Caco-2 (cell line): ENCODE measurements around the gene PMPCA. TPM values are rescaled to one million over a fixed set of nuclear protein-coding genes. Genes with fewer than 3 reads are reported as not detected.

Experiments used
- BruUV-seq: library from RNA; stranded (reverse); fragments of 400-500 nt; replicated peaks from 2 replicates; lab custom pipeline; 2021; lab: Mats Ljungman, UMichigan
- CTCF ChIA-PET: fragments of 300-600 bp; sonication (Branson Sonifier 250); formaldehyde crosslinking; loops from one replicate; lab custom pipeline; 2022; ENCODE audit warnings: antibody characterized with exemption; lab: Charles Lee
- POLR2A ChIA-PET: fragments of 300-600 bp; sonication (Branson Sonifier 250); formaldehyde crosslinking; loops from one replicate; lab custom pipeline; 2022; ENCODE audit warnings: antibody characterized with exemption; lab: Charles Lee
- DNase-seq, 2 experiments: peaks; one replicate each; pipeline versions ENCODE4 v3.0.0 to v3.0.0-alpha.2; 2020 to 2022
- H3K27me3 ChIP-seq: replicated peaks from 2 replicates; pipeline ENCODE4 v1.6.0; 2011; ENCODE audit warnings: low read length; ENCODE audit not compliant: control insufficient read depth, insufficient read depth
- H3K36me3 ChIP-seq: 2 replicates; pipeline ENCODE4 v1.5.1; 2011; ENCODE audit warnings: low read length; ENCODE audit not compliant: control insufficient read depth, insufficient read depth
- H3K4me1 ChIP-seq: fragments of 250-450 bp; sonication (Bioruptor Pico); 2 replicates; pipeline ENCODE4 v1.5.1; 2020; ENCODE audit warnings: mild to moderate bottlenecking
- H3K4me3 ChIP-seq: 2 replicates; pipeline ENCODE4 v1.5.1; 2011; ENCODE audit warnings: low read depth, mild to moderate bottlenecking, control low read depth, low read length
- H3K9me3 ChIP-seq: fragments of 250-450 bp; sonication (Bioruptor Pico); 2 replicates; pipeline ENCODE4 v1.5.1; 2020; ENCODE audit warnings: mild to moderate bottlenecking, moderate library complexity
- H3K27ac Mint-ChIP-seq: one replicate; pipeline ENCODE4 v1.8.0; 2022; ENCODE audit warnings: mixed read lengths; ENCODE audit not compliant: unreplicated experiment
- H3K27me3 Mint-ChIP-seq: one replicate; pipeline ENCODE4 v1.8.0; 2022; ENCODE audit warnings: mixed read lengths; ENCODE audit not compliant: insufficient read depth, unreplicated experiment
- H3K36me3 Mint-ChIP-seq: one replicate; pipeline ENCODE4 v1.8.0; 2022; ENCODE audit warnings: mild to moderate bottlenecking, mixed read lengths; ENCODE audit not compliant: insufficient read depth, unreplicated experiment
- H3K4me1 Mint-ChIP-seq: one replicate; pipeline ENCODE4 v1.8.0; 2022; ENCODE audit warnings: low read depth, mixed read lengths; ENCODE audit not compliant: unreplicated experiment
- H3K4me3 Mint-ChIP-seq: one replicate; pipeline ENCODE4 v1.8.0; 2022; ENCODE audit warnings: mild to moderate bottlenecking, moderate library complexity, mixed read lengths; ENCODE audit not compliant: unreplicated experiment
- H3K9me3 Mint-ChIP-seq: one replicate; pipeline ENCODE4 v1.8.0; 2022; ENCODE audit warnings: mixed read lengths; ENCODE audit not compliant: unreplicated experiment
- CTCF ChIP-seq, 2 experiments: fragments of 200-600 bp in 1 of 2; IDR thresholded peaks; 1 replicate in 1 of 2; 2 replicates in 1 of 2; pipeline versions ENCODE4 v1.5.1 to v1.8.0; 2011 to 2022; ENCODE audit warnings: antibody characterized with exemption in 1 of 2, control low read depth in 1 of 2, inconsistent platforms in 1 of 2, low read depth in 1 of 2, low read length in 1 of 2, mild to moderate bottlenecking in 1 of 2, moderate library complexity in 1 of 2; ENCODE audit not compliant: insufficient read depth in 1 of 2, severe bottlenecking in 1 of 2, unreplicated experiment in 1 of 2
- intact Hi-C: fragments of 100-400 bp; cut with micrococcal nuclease; formaldehyde crosslinking; loops from one replicate; pipeline ENCODE4 v1.10.0; 2022; ENCODE audit not compliant: unreplicated experiment
- total RNA-seq: library from RNA; stranded (reverse); gene quantifications from 2 replicates; pipeline ENCODE4 v1.2.3, GENCODE V29; 2022

Gene PMPCA
- total RNA-seq, 1 experiment from 2014 or later: 91.5 TPM

- peaks cover 5% of the 10 kb centered on the region for H3K36me3 ChIP-seq
- DNase-seq: no peak
- H3K4me3 Mint-ChIP-seq: no peak overlapping the region
- H3K4me1 ChIP-seq: no peaks in the 10 kb centered on the region
- no peaks in the 10 kb centered on the region for H3K9me3 ChIP-seq
- TF ChIP-seq CTCF (IDR thresholded peaks at IDR 0.05; ENCODE audit: insufficient read depth in 1 of 2, low read depth in 1 of 2, low read length in 1 of 2, severe bottlenecking in 1 of 2, unreplicated experiment in 1 of 2): no peak
- H3K36me3 Mint-ChIP-seq: peaks cover 96% of the 10 kb centered on the region
- no peaks in the 10 kb centered on the region for H3K27me3 Mint-ChIP-seq
- H3K27ac Mint-ChIP-seq: peak overlapping the region; percentile 41
- H3K27me3 ChIP-seq: no peaks in the 10 kb centered on the region
- H3K4me3 ChIP-seq: no peak overlapping the region
- intact Hi-C loops: no loop called here
- H3K9me3 Mint-ChIP-seq: no peaks in the 10 kb centered on the region
- no peaks in the 10 kb centered on the region for H3K4me1 Mint-ChIP-seq
- ChIA-PET POLR2A (no interaction called here), CTCF (no interaction called here)
- BruUV-seq: no TSS peak
Observed at GRCh38 chr9:136455043-136456002, 44.9 kb downstream of the PMPCA start.

GRCh38 chr9:136456258-136456657 is 45.8 kb downstream of the PMPCA start:
- peaks cover 96% of the 10 kb centered on the region for H3K36me3 Mint-ChIP-seq
- no peaks in the 10 kb centered on the region for H3K27me3 Mint-ChIP-seq
- no peaks in the 10 kb centered on the region for H3K9me3 ChIP-seq
- peaks cover 3% of the 10 kb centered on the region for H3K36me3 ChIP-seq
- H3K27me3 ChIP-seq: no peaks in the 10 kb centered on the region
- no peaks in the 10 kb centered on the region for H3K9me3 Mint-ChIP-seq
- no peak overlapping the region for H3K4me3 ChIP-seq
- CTCF ChIA-PET: no interaction called here
- POLR2A ChIA-PET: no interaction called here
- no peak for TF ChIP-seq CTCF (IDR thresholded peaks at IDR 0.05; ENCODE audit: insufficient read depth in 1 of 2, low read depth in 1 of 2, low read length in 1 of 2, severe bottlenecking in 1 of 2, unreplicated experiment in 1 of 2)
- intact Hi-C loops: no loop called here
- no peak overlapping the region for H3K4me3 Mint-ChIP-seq
- BruUV-seq: no TSS peak
- no peaks in the 10 kb centered on the region for H3K4me1 Mint-ChIP-seq
- no peak overlapping the region for H3K27ac Mint-ChIP-seq
- DNase-seq: no peak
- H3K4me1 ChIP-seq: no peaks in the 10 kb centered on the region

GRCh38 chr9:136457326-136457725 is 46.9 kb downstream of the PMPCA start:
- Mint-ChIP-seq H3K4me1 (no peaks in the 10 kb centered on the region), H3K27me3 (no peaks in the 10 kb centered on the region), H3K9me3 (no peaks in the 10 kb centered on the region), H3K27ac (no peak overlapping the region), H3K36me3 (peaks cover 96% of the 10 kb centered on the region), H3K4me3 (no peak overlapping the region)
- intact Hi-C loops: no loop called here
- ChIA-PET CTCF (interaction anchor here (0.5 kb wide), 1 partner anchor 33 kb away, joined by 10 read pairs; no protein-coding TSS in a partner anchor), POLR2A (no interaction called here)
- no peak for TF ChIP-seq CTCF (IDR thresholded peaks at IDR 0.05; ENCODE audit: insufficient read depth in 1 of 2, low read depth in 1 of 2, low read length in 1 of 2, severe bottlenecking in 1 of 2, unreplicated experiment in 1 of 2)
- Histone ChIP-seq H3K36me3 (peaks cover 3% of the 10 kb centered on the region), H3K27me3 (no peaks in the 10 kb centered on the region), H3K4me3 (no peak overlapping the region), H3K4me1 (no peaks in the 10 kb centered on the region), H3K9me3 (no peaks in the 10 kb centered on the region)
- no TSS peak for BruUV-seq
- no peak for DNase-seq
